Measurements from ENCODE around the gene PDSS2.

PDSS2 gene

GRCh38 chr6:107114926-107115694, 344.3 kb downstream of the PDSS2 start, which contains the start of gene BEND3:
TSS of gene BEND3 (minus strand) at chr6:107115515. CDS start at chr6:107099285, 16,230 bp downstream.
- peak within 1 kb of the TSS; percentile 57 for H3K4me3 ChIP-seq (ENCODE audit: low read depth, low read length)

GRCh38 chr6:107114213-107114925, 345.0 kb downstream of the PDSS2 start:
- peak; percentile 93 for DNase-seq (ENCODE audit: low read depth)
- H3K4me3 ChIP-seq (ENCODE audit: low read depth, low read length) = peak overlapping the region; percentile 77
- peak; percentile 25 for TF ChIP-seq POLR2A (IDR thresholded peaks at IDR 0.05; ENCODE audit: extremely low read depth, insufficient read length)
- peak; percentile 64; the same call in 1 of the 2 replicates for TF ChIP-seq MAX (IDR thresholded peaks at IDR 0.05; ENCODE audit: low read depth, low read length)
- TF ChIP-seq MYC (IDR thresholded peaks at IDR 0.05; ENCODE audit: low read depth, low read length) = peak; percentile 83
- peak; percentile 48 for TF ChIP-seq CTCF (IDR thresholded peaks at IDR 0.05; ENCODE audit: low read depth, low read length)

More at GRCh38 chr6:107114926-107115694, 344.3 kb downstream of the PDSS2 start, which contains the start of gene BEND3:
- peak; percentile 49; the same call in 1 of the 2 replicates for TF ChIP-seq MAX (IDR thresholded peaks at IDR 0.05; ENCODE audit: low read depth, low read length)
- TF ChIP-seq POLR2A (IDR thresholded peaks at IDR 0.05; ENCODE audit: extremely low read depth, insufficient read length) = no peak
- peak; percentile 74 for DNase-seq (ENCODE audit: low read depth)

- no peak for TF ChIP-seq CTCF (IDR thresholded peaks at IDR 0.05; ENCODE audit: low read depth, low read length)
- peak; percentile 73; the same call in 1 of the 2 replicates for TF ChIP-seq MAX (IDR thresholded peaks at IDR 0.05; ENCODE audit: low read depth, low read length)
- TF ChIP-seq MYC (IDR thresholded peaks at IDR 0.05; ENCODE audit: low read depth, low read length) = peak; percentile 78
- peak; percentile 94 for DNase-seq (ENCODE audit: low read depth)
- H3K4me3 ChIP-seq (ENCODE audit: low read depth, low read length) = no peak overlapping the region
Measured at GRCh38 chr6:107110200-107110599, 349.2 kb downstream of the PDSS2 start.

- TF ChIP-seq POLR2A (IDR thresholded peaks at IDR 0.05; ENCODE audit: extremely low read depth, insufficient read length) (no peak), MYC (IDR thresholded peaks at IDR 0.05; ENCODE audit: low read depth, low read length) (no peak), MAX (IDR thresholded peaks at IDR 0.05; ENCODE audit: low read depth, low read length) (no peak), CTCF (IDR thresholded peaks at IDR 0.05; ENCODE audit: low read depth, low read length) (no peak)
- no peak overlapping the region for H3K4me3 ChIP-seq (ENCODE audit: low read depth, low read length)
- peak; percentile 57 for DNase-seq (ENCODE audit: low read depth)
Measured at GRCh38 chr6:107108201-107108890, 351.0 kb downstream of the PDSS2 start.

GRCh38 chr6:107107791-107108190, 351.6 kb downstream of the PDSS2 start:
- DNase-seq (ENCODE audit: low read depth) = no peak
- H3K4me3 ChIP-seq (ENCODE audit: low read depth, low read length) = no peak overlapping the region
- TF ChIP-seq POLR2A (IDR thresholded peaks at IDR 0.05; ENCODE audit: extremely low read depth, insufficient read length) (no peak), MAX (IDR thresholded peaks at IDR 0.05; ENCODE audit: low read depth, low read length) (no peak), CTCF (IDR thresholded peaks at IDR 0.05; ENCODE audit: low read depth, low read length) (no peak), MYC (IDR thresholded peaks at IDR 0.05; ENCODE audit: low read depth, low read length) (no peak)
